Endothelial cell of umbilical vein (primary cell): Measurements from ENCODE around the gene PMAIP1. TPM values are rescaled to one million over a fixed set of nuclear protein-coding genes. Genes with fewer than 3 reads are reported as not detected.

ENCODE experiments used
- BruUV-seq: library from RNA; stranded (reverse); fragments of 400-500 nt; replicated peaks from 2 replicates; lab custom pipeline; 2021; lab: Mats Ljungman, UMichigan
- CTCF ChIA-PET: fragments of 300-600, 350-600 bp; sonication (Branson Sonifier 250); formaldehyde crosslinking; loops from one replicate; lab custom pipeline; 2021; ENCODE audit warnings: antibody characterized with exemption, inconsistent platforms; lab: Charles Lee
- POLR2A ChIA-PET: fragments of 300-600, 350-600 bp; sonication (Branson Sonifier 250); formaldehyde crosslinking; loops from one replicate; lab custom pipeline; 2021; ENCODE audit warnings: antibody characterized with exemption, inconsistent platforms; lab: Charles Lee
- DNase-seq: peaks from one replicate; pipeline ENCODE4 v3.0.0-alpha.2; 2011; ENCODE audit warnings: low read depth, low spot score
- FAIRE-seq: peaks from 2 replicates; lab custom pipeline; 2011; peaks lifted over from hg19 to GRCh38; lab: Jason Lieb, UNC
- H2AFZ ChIP-seq: 2 replicates; pipeline ENCODE4 v1.6.0; 2012; ENCODE audit warnings: low read depth, low read length, control low read depth, inconsistent platforms
- H3K27ac ChIP-seq: 2 replicates; pipeline ENCODE4 v1.5.1; 2011; ENCODE audit warnings: low read depth, mild to moderate bottlenecking, control low read depth, low read length, moderate library complexity; ENCODE audit not compliant: insufficient read depth
- H3K27me3 ChIP-seq, 2 experiments: 2 replicates each; pipeline versions ENCODE4 v1.6.0 to v1.6.1; 2011; ENCODE audit warnings: low read length in 2 of 2, mixed read lengths in 1 of 2; ENCODE audit not compliant: control insufficient read depth in 2 of 2, insufficient read depth in 2 of 2
- H3K36me3 ChIP-seq, 2 experiments: 2 replicates in 1 of 2; 3 replicates in 1 of 2; pipeline ENCODE4 v1.5.1; 2011; ENCODE audit warnings: low read length in 2 of 2, mild to moderate bottlenecking in 1 of 2, moderate library complexity in 1 of 2; ENCODE audit not compliant: control insufficient read depth in 2 of 2, insufficient read depth in 2 of 2; ENCODE audit errors: extremely low read depth in 1 of 2
- H3K4me1 ChIP-seq: 3 replicates; pipeline ENCODE4 v1.5.1; 2011; ENCODE audit warnings: mild to moderate bottlenecking, low read length; ENCODE audit not compliant: control insufficient read depth, insufficient read depth; ENCODE audit errors: extremely low read depth
- H3K4me2 ChIP-seq: 2 replicates; pipeline ENCODE4 v1.6.1; 2011; ENCODE audit warnings: low read length, control low read depth, mixed read lengths; ENCODE audit not compliant: insufficient read depth
- H3K4me3 ChIP-seq, 3 experiments: fragments of 200-600 bp in 1 of 3; sonication (generic), shearing (Covaris generic) in 1 of 3; replicated peaks in 1 of 3; 2 replicates each; pipeline ENCODE4 v1.5.1; 2011 to 2016; ENCODE audit warnings: control low read depth in 3 of 3, low read length in 3 of 3, mild to moderate bottlenecking in 2 of 3, inconsistent platforms in 1 of 3, low read depth in 1 of 3, moderate library complexity in 1 of 3; ENCODE audit not compliant: insufficient read depth in 1 of 3
- H3K79me2 ChIP-seq: 2 replicates; pipeline ENCODE4 v1.6.0; 2012; ENCODE audit warnings: low read length, inconsistent platforms; ENCODE audit not compliant: control insufficient read depth, insufficient read depth
- H3K9ac ChIP-seq: replicated peaks from 2 replicates; pipeline ENCODE3; 2011; ENCODE audit warnings: low read length, control low read depth; ENCODE audit not compliant: insufficient read depth; ENCODE audit errors: extremely low read depth
- H3K9me1 ChIP-seq: replicated peaks from 3 replicates; pipeline ENCODE4 v1.6.0; 2011; ENCODE audit warnings: mild to moderate bottlenecking, low read length; ENCODE audit not compliant: control insufficient read depth, insufficient read depth; ENCODE audit errors: extremely low read depth
- H3K9me3 ChIP-seq: replicated peaks from 2 replicates; pipeline ENCODE4 v1.5.1; 2012; ENCODE audit warnings: low read length, inconsistent platforms; ENCODE audit not compliant: control insufficient read depth, insufficient read depth
- H4K20me1 ChIP-seq: replicated peaks from 2 replicates; pipeline ENCODE3; 2011; ENCODE audit warnings: mild to moderate bottlenecking, low read length; ENCODE audit not compliant: control insufficient read depth, insufficient read depth; ENCODE audit errors: extremely low read depth
- EZH2 ChIP-seq: IDR thresholded peaks from 2 replicates; pipeline ENCODE4 v1.6.1; 2012; ENCODE audit warnings: borderline replicate concordance, low read depth, mild to moderate bottlenecking, moderate library complexity, low read length, inconsistent platforms; ENCODE audit not compliant: severe bottlenecking
- FOS ChIP-seq: IDR thresholded peaks from 2 replicates; pipeline ENCODE4 v1.6.1; 2011; ENCODE audit warnings: mild to moderate bottlenecking, low read length, moderate library complexity, borderline replicate concordance; ENCODE audit not compliant: insufficient read depth
- GATA2 ChIP-seq: IDR thresholded peaks from 2 replicates; pipeline ENCODE4 v1.7.0; 2011; ENCODE audit warnings: low read depth, mild to moderate bottlenecking, moderate library complexity, mixed read lengths, low read length; ENCODE audit not compliant: insufficient read length, insufficient read depth
- JUN ChIP-seq: IDR thresholded peaks from 2 replicates; pipeline ENCODE4 v1.6.1; 2011; ENCODE audit warnings: borderline replicate concordance, low read depth; ENCODE audit not compliant: insufficient read length, insufficient read depth
- MYC ChIP-seq: IDR thresholded peaks from one replicate; pipeline ENCODE4 v1.6.1; 2011; ENCODE audit warnings: mild to moderate bottlenecking, low read depth, low read length
- POLR2A ChIP-seq: IDR thresholded peaks from 2 replicates; pipeline ENCODE4 v1.6.1; 2012; ENCODE audit warnings: low read depth, mild to moderate bottlenecking, control low read depth, low read length
- POLR2AphosphoS5 ChIP-seq: IDR thresholded peaks from 2 replicates; pipeline ENCODE4 v1.6.1; 2012; ENCODE audit warnings: low read depth, mild to moderate bottlenecking, control low read depth, low read length, moderate library complexity; ENCODE audit not compliant: insufficient read depth
- dilution Hi-C: fragments of 300-500 bp; cut with MboI; formaldehyde crosslinking; loops from one replicate; pipeline ENCODE4 v1.15.0; 2019; ENCODE audit warnings: low sequenced_read_pairs; ENCODE audit not compliant: extremely low pct_ligation_motif_present
- intact Hi-C: fragments of 100-400 bp; cut with micrococcal nuclease; formaldehyde crosslinking; loops from one replicate; pipeline ENCODE4 v1.10.0; 2022
- polyA plus RNA-seq, 4 experiments: library from polyadenylated mRNA; depleted of rRNA in 3 of 4; stranded (reverse) in 3 of 4; unstranded in 1 of 4; fragments of >200 nt; gene quantifications; 2 replicates each; pipeline versions ENCODE4 v1.2.1 to v1.2.3, GENCODE V29; 2011 to 2012; ENCODE audit warnings: missing spikeins in 1 of 4
- total RNA-seq: library from RNA; stranded (reverse); gene quantifications from 2 replicates; pipeline ENCODE4 v1.2.3, GENCODE V29; 2021
- TF ChIP-seq, protein P1 (sequence below): IDR thresholded peaks from 2 replicates; pipeline ENCODE4 v1.6.1; 2011; ENCODE audit not compliant: insufficient read depth, insufficient read length
- TF ChIP-seq, protein P2 (sequence below), 2 donors: IDR thresholded peaks; 1 replicate in 1 of 2; 2 replicates in 1 of 2; pipeline ENCODE4 v1.5.1; 2011; ENCODE audit warnings: low read length in 2 of 2, mild to moderate bottlenecking in 2 of 2, moderate library complexity in 2 of 2, control low read depth in 1 of 2, inconsistent platforms in 1 of 2, low read depth in 1 of 2; ENCODE audit not compliant: insufficient read depth in 1 of 2; ENCODE audit errors: extremely low read depth in 1 of 2

Gene PMAIP1
- total and polyA plus RNA-seq, 2 donors (not counting 3 experiments of a cell fraction or from before 2014, with no cell fraction given) = 7.6 to 11.9 TPM

DNA sequence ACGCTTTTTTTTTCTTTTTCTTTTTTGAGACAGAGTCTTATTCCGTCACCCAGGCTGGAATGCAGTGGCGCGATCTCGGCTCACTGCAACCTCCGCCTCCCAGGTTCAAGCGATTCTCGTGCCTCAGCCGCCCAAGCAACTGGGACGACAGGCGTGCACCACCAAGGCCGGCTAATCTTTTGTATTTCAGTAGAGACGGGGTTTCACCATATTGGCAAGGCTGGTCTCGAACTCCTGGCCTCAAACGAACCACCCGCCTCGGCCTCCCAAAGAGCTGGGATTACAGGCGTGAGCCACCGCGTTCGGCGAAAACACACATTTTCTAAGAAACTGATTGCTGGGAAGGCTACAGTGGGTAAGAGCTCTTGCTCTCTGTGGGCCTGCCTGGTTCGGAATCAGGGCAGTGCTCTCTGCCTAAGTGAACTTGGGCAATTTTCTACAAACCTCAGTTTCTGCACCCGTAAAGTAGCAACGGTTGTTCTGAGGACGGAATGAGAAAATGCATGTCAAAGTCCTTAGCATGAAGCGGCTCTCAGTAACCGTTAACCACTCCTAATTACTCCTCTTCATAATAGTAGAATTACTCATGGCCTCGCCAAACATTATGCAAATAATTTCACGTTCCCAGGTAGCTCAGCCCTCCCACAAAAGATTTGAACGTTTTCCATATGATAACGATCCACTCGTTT, 1.0 kb upstream of the PMAIP1 start:
- TF ChIP-seq, protein P1, sequence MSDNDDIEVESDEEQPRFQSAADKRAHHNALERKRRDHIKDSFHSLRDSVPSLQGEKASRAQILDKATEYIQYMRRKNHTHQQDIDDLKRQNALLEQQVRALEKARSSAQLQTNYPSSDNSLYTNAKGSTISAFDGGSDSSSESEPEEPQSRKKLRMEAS = no peak
- TF ChIP-seq FOS (no peak), MYC (no peak), EZH2 (no peak), JUN (no peak), POLR2AphosphoS5 (no peak), GATA2 (no peak), POLR2A (no peak)
- TF ChIP-seq, protein P2, sequence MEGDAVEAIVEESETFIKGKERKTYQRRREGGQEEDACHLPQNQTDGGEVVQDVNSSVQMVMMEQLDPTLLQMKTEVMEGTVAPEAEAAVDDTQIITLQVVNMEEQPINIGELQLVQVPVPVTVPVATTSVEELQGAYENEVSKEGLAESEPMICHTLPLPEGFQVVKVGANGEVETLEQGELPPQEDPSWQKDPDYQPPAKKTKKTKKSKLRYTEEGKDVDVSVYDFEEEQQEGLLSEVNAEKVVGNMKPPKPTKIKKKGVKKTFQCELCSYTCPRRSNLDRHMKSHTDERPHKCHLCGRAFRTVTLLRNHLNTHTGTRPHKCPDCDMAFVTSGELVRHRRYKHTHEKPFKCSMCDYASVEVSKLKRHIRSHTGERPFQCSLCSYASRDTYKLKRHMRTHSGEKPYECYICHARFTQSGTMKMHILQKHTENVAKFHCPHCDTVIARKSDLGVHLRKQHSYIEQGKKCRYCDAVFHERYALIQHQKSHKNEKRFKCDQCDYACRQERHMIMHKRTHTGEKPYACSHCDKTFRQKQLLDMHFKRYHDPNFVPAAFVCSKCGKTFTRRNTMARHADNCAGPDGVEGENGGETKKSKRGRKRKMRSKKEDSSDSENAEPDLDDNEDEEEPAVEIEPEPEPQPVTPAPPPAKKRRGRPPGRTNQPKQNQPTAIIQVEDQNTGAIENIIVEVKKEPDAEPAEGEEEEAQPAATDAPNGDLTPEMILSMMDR (IDR thresholded peaks at IDR 0.05; ENCODE audit: extremely low read depth in 1 of 2, insufficient read depth in 1 of 2, low read depth in 1 of 2, low read length in 2 of 2) = no peak
- H3K27ac ChIP-seq = peak overlapping the region; percentile 50
- peak overlapping the region; percentile 53 to 68 (median 58) for H3K4me3 ChIP-seq
- TSS peak; percentile 44 for BruUV-seq
- peaks cover 31% of the 10 kb centered on the region for H3K79me2 ChIP-seq
- peak overlapping the region; percentile 64 for H3K9ac ChIP-seq
- peaks cover 19% of the 10 kb centered on the region for H3K4me1 ChIP-seq
- H3K36me3 ChIP-seq = peaks cover 0 to 3% of the 10 kb centered on the region in 2 experiments
- intact Hi-C loops = loop anchor here (1.0 kb wide), 3 partner anchors 12 to 24 kb away; no protein-coding TSS in a partner anchor
- FAIRE-seq = no peak
- H2AFZ ChIP-seq = peak overlapping the region; percentile 74
- POLR2A ChIA-PET = interaction anchor here (0.6 to 3.0 kb wide), 14 partner anchors 8 to 329 kb away, joined by 3 to 60 read pairs (median 5); no protein-coding TSS in a partner anchor
- dilution Hi-C loops = no loop called here
- no peak for DNase-seq
- peak overlapping the region; percentile 53 for H3K4me2 ChIP-seq
- H3K9me1 ChIP-seq = no peaks in the 10 kb centered on the region
- H3K27me3 ChIP-seq = peaks cover 1 to 9% of the 10 kb centered on the region in 2 experiments
- no peaks in the 10 kb centered on the region for H3K9me3 ChIP-seq
- CTCF ChIA-PET = interaction anchor here (0.8 to 3.5 kb wide), 11 partner anchors 13 to 268 kb away, joined by 3 to 29 read pairs (median 7); partner anchors contain the start of gene CCBE1
- no peaks in the 10 kb centered on the region for H4K20me1 ChIP-seq
